GM21360 (cell line): ENCODE data around the gene MIDN.
"Not testable (repeated sequence)": the region's sequence is repeated elsewhere in the genome, so short reads cannot be mapped to it uniquely, and the experiment has no call there.

Experiments used
- ATAC-seq: cut with Tn5 transposase; IDR thresholded peaks from one replicate; pipeline ENCODE4 v1.9.1; 2021; ENCODE audit warnings: mild to moderate bottlenecking, moderate library complexity; ENCODE audit not compliant: unreplicated experiment

MIDN gene

GRCh38 chr19:1290196-1290702 is 41.9 kb downstream of the MIDN start:
- no peak for ATAC-seq

- ATAC-seq = no peak
These were observed 42.6 kb downstream of the MIDN start for GRCh38 chr19:1290703-1291651.

DNA sequence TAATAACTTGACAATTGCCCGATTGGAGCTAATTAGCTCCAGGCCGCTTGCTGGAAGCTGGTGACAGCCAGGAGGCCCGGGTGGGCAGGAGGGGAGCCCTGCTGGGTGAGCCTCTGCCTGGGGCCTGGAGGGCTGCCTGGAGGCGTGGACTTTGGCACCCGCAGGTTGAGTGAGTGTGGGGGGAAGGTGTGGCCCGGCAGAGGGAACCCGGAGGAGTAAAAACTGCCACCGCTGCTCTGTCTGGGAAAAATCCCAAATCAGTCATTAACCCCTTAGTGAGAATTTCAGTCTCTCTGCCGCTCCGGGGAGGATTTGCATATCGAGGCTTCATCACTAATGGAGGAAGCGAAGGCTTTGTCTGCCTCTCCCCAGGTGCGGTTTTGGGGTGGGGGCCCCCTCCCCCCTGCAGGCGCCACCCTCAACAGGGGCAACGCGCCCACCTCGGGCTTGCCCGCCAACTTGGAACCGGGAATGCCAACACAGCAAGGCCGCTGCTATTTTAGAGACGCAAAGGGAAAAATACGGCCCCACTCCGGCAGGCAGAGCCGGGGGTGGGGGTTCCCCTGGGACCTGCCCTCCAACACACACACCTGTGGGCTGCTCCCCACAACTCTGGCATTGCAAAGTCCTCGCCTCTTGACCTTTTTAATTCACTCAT is 43.5 kb downstream of the MIDN start:
- ATAC-seq = no peak

DNA sequence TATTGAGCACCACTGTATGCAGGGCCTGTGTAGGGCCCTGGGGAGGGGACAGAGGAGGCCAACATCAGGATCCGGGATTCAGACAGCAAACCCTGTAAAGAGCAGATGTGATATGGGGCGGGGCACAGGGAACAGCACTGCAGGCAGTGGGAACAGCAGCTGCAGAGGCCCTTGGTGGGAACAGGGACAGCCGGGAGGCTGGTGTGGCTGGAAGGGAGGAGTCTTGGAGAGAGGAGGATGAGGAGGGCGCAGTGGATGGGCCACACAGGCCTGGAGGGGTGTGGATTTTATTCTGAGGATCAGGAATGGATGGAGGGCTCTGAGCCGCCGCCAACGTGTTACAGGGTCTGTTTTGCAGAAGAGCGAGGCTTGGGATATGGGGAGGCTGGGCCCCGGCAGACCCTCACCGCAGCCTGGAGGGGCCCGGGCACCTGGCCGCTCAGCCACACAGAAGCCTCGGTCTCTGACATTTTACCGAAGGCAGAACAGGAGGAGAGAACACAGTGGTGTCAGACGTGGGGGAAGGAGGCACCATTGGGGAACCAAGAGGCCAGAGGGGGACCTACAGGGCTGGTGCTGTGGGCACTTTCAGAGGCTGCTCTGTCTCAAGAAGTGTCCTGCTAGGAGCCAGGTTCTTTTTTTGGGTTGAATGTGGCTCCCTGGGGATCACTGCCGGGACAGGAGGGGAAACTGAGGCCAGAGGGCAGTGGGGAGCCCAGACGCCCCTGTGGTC is 44.2 kb downstream of the MIDN start:
- ATAC-seq = no peak

- ATAC-seq = no peak
These were observed 45.6 kb downstream of the MIDN start for GRCh38 chr19:1293782-1294604.

DNA sequence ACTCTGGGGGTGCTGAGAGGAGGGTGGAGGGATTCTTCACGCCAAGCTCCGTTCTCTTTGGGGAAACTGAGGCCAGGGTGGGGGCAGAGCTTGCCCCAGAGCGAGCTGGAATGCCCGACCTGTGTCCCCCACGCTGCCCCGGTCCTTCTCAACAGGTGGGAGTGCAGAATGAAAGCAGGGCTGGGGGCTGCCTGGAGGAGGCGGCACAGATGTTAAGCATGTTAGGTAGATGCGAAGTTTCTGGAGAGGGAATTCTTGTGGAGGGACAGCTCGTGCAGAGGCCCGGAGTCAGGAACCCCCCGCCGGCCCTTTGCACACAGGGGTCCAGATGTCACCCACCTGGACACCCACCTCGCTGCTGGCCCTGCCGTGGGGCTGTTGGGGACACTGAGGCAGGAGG is 46.3 kb downstream of the MIDN start:
- ATAC-seq = no peak

DNA sequence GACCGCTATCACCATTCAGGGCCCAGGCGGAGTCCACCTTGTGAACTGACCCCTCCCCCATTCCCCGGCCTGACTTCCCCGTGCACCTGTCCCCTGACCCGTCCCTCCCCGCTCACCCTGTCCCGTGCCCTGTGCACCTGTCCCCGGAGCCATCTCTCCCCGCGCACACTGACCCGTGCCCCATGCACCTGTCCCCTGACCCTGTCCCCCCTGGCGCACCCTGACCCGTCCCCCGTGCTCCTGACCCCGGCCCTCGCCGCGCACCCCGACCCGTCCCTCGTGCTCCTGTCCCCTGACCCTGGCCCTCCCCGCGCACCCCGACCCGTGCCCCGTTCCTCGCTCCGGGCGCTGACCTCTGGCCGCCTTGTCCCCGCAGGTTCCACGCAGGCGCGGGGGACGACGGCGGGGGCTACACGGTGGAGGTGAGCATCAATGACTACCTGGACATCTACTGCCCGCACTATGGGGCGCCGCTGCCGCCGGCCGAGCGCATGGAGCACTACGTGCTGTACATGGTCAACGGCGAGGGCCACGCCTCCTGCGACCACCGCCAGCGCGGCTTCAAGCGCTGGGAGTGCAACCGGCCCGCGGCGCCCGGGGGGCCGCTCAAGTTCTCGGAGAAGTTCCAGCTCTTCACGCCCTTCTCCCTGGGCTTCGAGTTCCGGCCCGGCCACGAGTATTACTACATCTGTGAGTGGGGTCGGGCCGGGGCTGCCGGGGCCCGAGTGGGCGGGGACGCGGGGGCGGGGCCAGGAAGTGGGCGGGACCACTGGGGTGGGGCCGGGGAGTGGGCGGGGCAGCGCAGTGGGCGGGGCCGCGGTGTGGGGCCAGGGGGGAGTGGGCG is 47.0 kb downstream of the MIDN start:
- ATAC-seq = no peak

- no peak for ATAC-seq
These were observed 47.7 kb downstream of the MIDN start for GRCh38 chr19:1296078-1296477.

DNA sequence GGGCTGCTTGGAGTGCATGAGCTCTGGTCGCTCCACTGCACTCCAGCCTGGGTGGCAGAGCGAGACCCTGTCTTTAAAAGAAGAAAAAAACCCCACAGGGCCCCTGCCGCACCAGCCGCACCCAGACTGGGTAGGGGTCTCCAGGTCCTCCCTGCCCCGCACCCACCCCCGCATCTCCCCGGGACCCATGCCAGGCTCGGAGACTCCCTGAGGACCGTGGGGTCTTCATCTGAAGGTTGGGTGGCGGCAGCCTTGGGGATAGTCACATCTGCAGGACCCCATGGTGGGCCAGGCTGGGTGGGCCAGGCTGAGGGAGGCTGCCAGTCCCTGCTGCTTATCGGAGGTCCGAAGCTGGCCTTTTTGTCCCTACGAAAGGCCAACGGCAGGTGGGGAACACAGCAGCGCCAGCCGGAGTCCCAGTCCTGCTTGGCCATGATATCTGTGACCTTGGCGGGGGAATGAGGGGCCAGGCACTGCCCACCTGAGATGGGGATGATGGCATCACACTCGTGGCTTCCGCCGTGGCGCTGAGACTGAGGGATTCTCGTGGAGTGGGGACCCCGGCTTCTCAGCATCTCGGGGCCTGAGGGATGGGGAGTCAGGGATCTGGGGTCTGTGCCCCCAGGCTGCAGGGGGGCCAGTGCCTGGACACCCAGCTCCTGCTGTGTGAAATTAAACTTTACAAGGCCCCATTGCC is 48.3 kb downstream of the MIDN start:
- no peak for ATAC-seq

GRCh38 chr19:1298235-1298634 is 49.9 kb downstream of the MIDN start:
- ATAC-seq = no peak

DNA sequence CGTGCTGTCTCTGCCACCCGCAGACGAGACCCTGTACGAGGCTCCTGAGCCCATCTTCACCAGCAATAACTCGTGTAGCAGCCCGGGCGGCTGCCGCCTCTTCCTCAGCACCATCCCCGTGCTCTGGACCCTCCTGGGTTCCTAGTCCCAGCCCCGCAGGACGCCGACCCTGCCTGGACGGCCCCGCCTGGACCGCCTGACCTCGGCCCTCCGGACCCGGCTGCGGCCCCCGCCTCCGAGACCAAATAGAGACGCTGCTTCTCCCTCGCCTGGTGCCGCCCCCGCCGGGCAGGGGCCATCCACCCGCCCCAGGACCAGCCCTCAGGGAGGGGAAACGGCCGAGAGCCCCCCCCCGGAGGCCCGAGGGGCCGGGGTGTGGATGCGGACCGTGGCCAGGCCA is 51.4 kb downstream of the MIDN start:
- no peak for ATAC-seq

- ATAC-seq = no peak
These were observed 52.5 kb downstream of the MIDN start for GRCh38 chr19:1300744-1301490.

GRCh38 chr19:1302533-1303239 is 54.3 kb downstream of the MIDN start:
- no peak for ATAC-seq

GRCh38 chr19:1304197-1304924 is 56.0 kb downstream of the MIDN start:
- ATAC-seq = no peak

GRCh38 chr19:1305354-1305753 is 57.0 kb downstream of the MIDN start:
- not testable (repeated sequence) for ATAC-seq

GRCh38 chr19:1307320-1307719 is 58.9 kb downstream of the MIDN start:
- no peak for ATAC-seq

- no peak for ATAC-seq
These were observed 59.4 kb downstream of the MIDN start for GRCh38 chr19:1307755-1308303.
